A549 (cell line): ENCODE measurements around the gene ZNF438. TPM values are rescaled to one million over a fixed set of nuclear protein-coding genes. Genes with fewer than 3 reads are reported as not detected.

ENCODE experiments used
- ATAC-seq, 2 experiments: fragments of 200-7000 bp in 1 of 2; fragments of >200 bp in 1 of 2; cut with Nextera tagmentation in 1 of 2; cut with Tn5 transposase in 1 of 2; 3 replicates each; pipeline versions ENCODE4 v1.8.0 to v1.9.1; 2018 to 2020; ENCODE audit warnings: mild to moderate bottlenecking in 1 of 2, moderate library complexity in 1 of 2
- CTCF ChIA-PET: fragments of 300-600 bp; sonication (Branson Sonifier 250); formaldehyde crosslinking; extraction: SDS; loops from one replicate; lab custom pipeline; 2021; ENCODE audit warnings: antibody characterized with exemption, inconsistent platforms; lab: Yijun Ruan, JAX
- POLR2A ChIA-PET: fragments of 350-600 bp; formaldehyde crosslinking; extraction: SDS; loops from one replicate; lab custom pipeline; 2021; ENCODE audit warnings: antibody characterized with exemption, inconsistent platforms; lab: Yijun Ruan, JAX
- DNase-seq, 2 experiments: peaks; one replicate each; pipeline versions ENCODE4 v3.0.0 to v3.0.0-alpha.2; 2011 to 2016; ENCODE audit warnings: low read depth in 1 of 2, low spot score in 1 of 2
- FAIRE-seq: peaks from 2 replicates; lab custom pipeline; 2011; peaks lifted over from hg19 to GRCh38; lab: Jason Lieb, UNC
- H3K27ac ChIP-seq, 2 experiments: fragments of >200 bp; sonication (Bioruptor Twin); formaldehyde crosslinking; 3 replicates each; pipeline ENCODE4 v1.5.1; 2016 to 2017
- H3K4me1 ChIP-seq: fragments of >200 bp; sonication (Bioruptor Twin); formaldehyde crosslinking; 3 replicates; pipeline ENCODE4 v1.6.1; 2016
- H3K4me2 ChIP-seq: fragments of >200 bp; sonication (Bioruptor Twin); formaldehyde crosslinking; 3 replicates; pipeline ENCODE4 v1.6.1; 2016
- H3K4me3 ChIP-seq: fragments of >200 bp; sonication (Bioruptor Twin); formaldehyde crosslinking; 3 replicates; pipeline ENCODE4 v1.5.1; 2016
- H3K9me3 ChIP-seq: fragments of >200 bp; sonication (Bioruptor Twin); formaldehyde crosslinking; 3 replicates; pipeline ENCODE4 v1.6.1; 2016
- CHD2 ChIP-seq: fragments of 150-350 bp; IDR thresholded peaks from 2 replicates; pipeline ENCODE4 v1.6.1; 2014; ENCODE audit warnings: low read length; ENCODE audit not compliant: partially characterized antibody
- CHD4 ChIP-seq: fragments of 200-600 bp; sonication (generic); IDR thresholded peaks from 2 replicates; pipeline ENCODE4 v1.6.1; 2016; ENCODE audit warnings: antibody characterized with exemption, mild to moderate bottlenecking, borderline replicate concordance
- EHF ChIP-seq: fragments of 250-450 bp; sonication (Bioruptor Pico); IDR thresholded peaks from 2 replicates; pipeline ENCODE4 v1.5.0; 2020; ENCODE audit warnings: mild to moderate bottlenecking
- EP300 ChIP-seq, 2 experiments: fragments of >200 bp; sonication (Bioruptor Twin); formaldehyde crosslinking; IDR thresholded peaks; 2 replicates in 1 of 2; 3 replicates in 1 of 2; pipeline ENCODE4 v1.6.1; 2016 to 2017
- FOXS1 ChIP-seq: fragments of 250-450 bp; sonication (Bioruptor Pico); IDR thresholded peaks from 2 replicates; pipeline ENCODE4 v1.5.0; 2020; ENCODE audit warnings: mild to moderate bottlenecking, moderate library complexity
- HES2 ChIP-seq: fragments of >200 bp; sonication (Bioruptor Twin); formaldehyde crosslinking; IDR thresholded peaks from 2 replicates; pipeline ENCODE4 v1.6.1; 2016
- HOXB5 ChIP-seq: fragments of 250-450 bp; sonication (Bioruptor Pico); IDR thresholded peaks from 2 replicates; pipeline ENCODE4 v1.5.0; 2020; ENCODE audit warnings: mild to moderate bottlenecking, moderate library complexity
- NR3C1 ChIP-seq: fragments of >200 bp; sonication (Bioruptor Twin); formaldehyde crosslinking; IDR thresholded peaks from 3 replicates; pipeline ENCODE4 v1.6.1; 2017
- RARB ChIP-seq: fragments of 250-450 bp; sonication (Bioruptor Pico); IDR thresholded peaks from 2 replicates; pipeline ENCODE4 v1.8.0; 2021; ENCODE audit warnings: mild to moderate bottlenecking, moderate library complexity
- REST ChIP-seq: fragments of 200-600 bp; sonication (generic); IDR thresholded peaks from 2 replicates; pipeline ENCODE4 v1.6.1; 2016; ENCODE audit warnings: antibody characterized with exemption, mild to moderate bottlenecking, moderate library complexity
- SREBF2 ChIP-seq: fragments of 450-650 bp; IDR thresholded peaks from 2 replicates; pipeline ENCODE4 v1.6.1; 2014; ENCODE audit warnings: mild to moderate bottlenecking, moderate library complexity
- ZSCAN20 ChIP-seq: fragments of 250-450 bp; sonication (Bioruptor Pico); IDR thresholded peaks from 2 replicates; pipeline ENCODE4 v1.8.0; 2022; ENCODE audit warnings: mild to moderate bottlenecking, moderate library complexity
- WGBS: methylation state at CpG from one replicate; pipeline ENCODE4 v1.1.6; 2017; ENCODE audit errors: missing lambda C conversion rate; 5-methylcytosine and 5-hydroxymethylcytosine counted together
- polyA plus RNA-seq, 4 experiments: library from polyadenylated mRNA; depleted of rRNA in 3 of 4; stranded (reverse); fragments of >200 nt; fragmentation: RNase III in 1 of 4; extraction: RNeasy Plus Mini Kit Qiagen cat#74134 plus additional on column Dnase treatment in 1 of 4; gene quantifications; 2 replicates in 3 of 4; 3 replicates in 1 of 4; pipeline ENCODE4 v1.2.3, GENCODE V29; 2011 to 2017
- TF ChIP-seq, protein P1 (sequence below): fragments of 150-350 bp; IDR thresholded peaks from 2 replicates; pipeline ENCODE4 v1.6.1; 2014; ENCODE audit warnings: low read depth, mild to moderate bottlenecking, low read length
- TF ChIP-seq, protein P2 (sequence below): fragments of 250-450 bp; sonication (Bioruptor Pico); IDR thresholded peaks from 2 replicates; pipeline ENCODE4 v1.5.0; 2020; ENCODE audit warnings: low read depth, mild to moderate bottlenecking, moderate library complexity
- TF ChIP-seq, protein P3 (sequence below): IDR thresholded peaks from 2 replicates; pipeline ENCODE4 v1.6.1; 2012; ENCODE audit warnings: low read depth, borderline replicate concordance

The ZNF438 gene
- polyA plus RNA-seq, 2 of the 4 experiments (the other 2 are of a cell fraction) = 2.2 to 4.5 TPM

- ATAC-seq (no peak), FAIRE-seq (no peak), DNase-seq (no peak)
- Histone ChIP-seq H3K4me1 (no peaks in the 10 kb centered on the region), H3K4me3 (no peak overlapping the region), H3K9me3 (no peaks in the 10 kb centered on the region), H3K4me2 (no peak overlapping the region), H3K27ac (no peak overlapping the region)
- ChIA-PET CTCF (no interaction called here), POLR2A (no interaction called here)
- TF ChIP-seq HOXB5 = no peak
- TF ChIP-seq, protein P1, sequence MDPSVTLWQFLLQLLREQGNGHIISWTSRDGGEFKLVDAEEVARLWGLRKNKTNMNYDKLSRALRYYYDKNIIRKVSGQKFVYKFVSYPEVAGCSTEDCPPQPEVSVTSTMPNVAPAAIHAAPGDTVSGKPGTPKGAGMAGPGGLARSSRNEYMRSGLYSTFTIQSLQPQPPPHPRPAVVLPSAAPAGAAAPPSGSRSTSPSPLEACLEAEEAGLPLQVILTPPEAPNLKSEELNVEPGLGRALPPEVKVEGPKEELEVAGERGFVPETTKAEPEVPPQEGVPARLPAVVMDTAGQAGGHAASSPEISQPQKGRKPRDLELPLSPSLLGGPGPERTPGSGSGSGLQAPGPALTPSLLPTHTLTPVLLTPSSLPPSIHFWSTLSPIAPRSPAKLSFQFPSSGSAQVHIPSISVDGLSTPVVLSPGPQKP = no peak
- TF ChIP-seq, protein P2, sequence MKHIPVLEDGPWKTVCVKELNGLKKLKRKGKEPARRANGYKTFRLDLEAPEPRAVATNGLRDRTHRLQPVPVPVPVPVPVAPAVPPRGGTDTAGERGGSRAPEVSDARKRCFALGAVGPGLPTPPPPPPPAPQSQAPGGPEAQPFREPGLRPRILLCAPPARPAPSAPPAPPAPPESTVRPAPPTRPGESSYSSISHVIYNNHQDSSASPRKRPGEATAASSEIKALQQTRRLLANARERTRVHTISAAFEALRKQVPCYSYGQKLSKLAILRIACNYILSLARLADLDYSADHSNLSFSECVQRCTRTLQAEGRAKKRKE (CRISPR knock-in tag) = no peak
- TF ChIP-seq HES2 = no peak
- no peak for TF ChIP-seq EHF (CRISPR knock-in tag)
- no peak for TF ChIP-seq REST
- 47% methylated on average over 1 of the region's 1 CpG for WGBS
Observed at GRCh38 chr10:30842185-30842584, 189.5 kb downstream of the ZNF438 start.

GRCh38 chr10:30840395-30841050, 191.1 kb downstream of the ZNF438 start:
- ChIA-PET CTCF (no interaction called here), POLR2A (no interaction called here)
- Histone ChIP-seq H3K9me3 (no peaks in the 10 kb centered on the region), H3K4me1 (no peaks in the 10 kb centered on the region), H3K4me2 (no peak overlapping the region), H3K27ac (no peak overlapping the region), H3K4me3 (no peak overlapping the region)
- no peak for DNase-seq
- TF ChIP-seq CHD2 (no peak), ZSCAN20 (no peak), EP300 (IDR thresholded peaks at IDR 0.05) (no peak)
- no peak for FAIRE-seq
- no peak for ATAC-seq
- WGBS = 78% methylated on average over 6 of the region's 6 CpGs

DNA sequence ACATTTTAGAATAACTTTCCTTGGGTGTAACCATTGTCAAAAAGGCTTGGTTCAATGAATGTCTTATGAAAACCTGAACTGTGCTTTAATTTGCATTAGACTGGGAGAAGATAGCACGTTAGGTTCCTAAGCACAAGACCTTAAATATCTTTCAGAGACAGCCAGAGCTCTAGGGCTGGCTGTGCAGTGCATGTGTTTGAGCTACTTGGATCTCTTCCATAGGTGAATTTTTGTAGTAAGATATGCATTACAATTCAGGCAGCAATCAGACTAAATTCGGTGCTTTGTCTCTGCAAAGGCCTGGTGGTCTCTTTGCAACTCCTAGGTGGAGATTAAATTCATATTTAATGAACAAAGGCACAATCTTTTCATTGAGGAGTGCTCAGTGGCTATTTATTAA, 192.0 kb downstream of the ZNF438 start:
- H3K4me1 ChIP-seq = no peaks in the 10 kb centered on the region
- no peak for DNase-seq
- TF ChIP-seq RARB = no peak
- TF ChIP-seq, protein P3, sequence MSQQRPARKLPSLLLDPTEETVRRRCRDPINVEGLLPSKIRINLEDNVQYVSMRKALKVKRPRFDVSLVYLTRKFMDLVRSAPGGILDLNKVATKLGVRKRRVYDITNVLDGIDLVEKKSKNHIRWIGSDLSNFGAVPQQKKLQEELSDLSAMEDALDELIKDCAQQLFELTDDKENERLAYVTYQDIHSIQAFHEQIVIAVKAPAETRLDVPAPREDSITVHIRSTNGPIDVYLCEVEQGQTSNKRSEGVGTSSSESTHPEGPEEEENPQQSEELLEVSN = no peak
- no peak for TF ChIP-seq CHD4
- TF ChIP-seq SREBF2 = no peak
- no peak for TF ChIP-seq NR3C1
- TF ChIP-seq FOXS1 (CRISPR knock-in tag) = no peak
- WGBS = 33% methylated on average over 2 of the region's 2 CpGs
- no peak for FAIRE-seq
- CTCF ChIA-PET = no interaction called here
- no peak overlapping the region for H3K27ac ChIP-seq
- H3K4me3 ChIP-seq = no peak overlapping the region
- POLR2A ChIA-PET = no interaction called here
- H3K9me3 ChIP-seq = no peaks in the 10 kb centered on the region
- H3K4me2 ChIP-seq = no peak overlapping the region
- ATAC-seq = no peak
